Measurements from ENCODE around the gene ATXN1. TPM values are rescaled to one million over a fixed set of nuclear protein-coding genes. Genes with fewer than 3 reads are reported as not detected.

ATXN1 gene
- polyA plus RNA-seq, 1 donor (not counting 4 experiments of a cell fraction or from before 2014, with no cell fraction given), result 9.7 TPM

GRCh38 chr6:16570221-16570553 lies 191.1 kb downstream of the ATXN1 start:
- no peak overlapping the region for H2AFZ ChIP-seq (ENCODE audit: control insufficient read depth, low read length)
- no peak for FAIRE-seq
- H3K27me3 ChIP-seq (ENCODE audit: control insufficient read depth, extremely low read depth, insufficient read depth, low read length), result no peaks in the 10 kb centered on the region
- H3K9me1 ChIP-seq (ENCODE audit: control insufficient read depth, extremely low read depth, insufficient read depth, low read length), result peaks cover 2% of the 10 kb centered on the region
- H3K4me3 ChIP-seq (ENCODE audit: control insufficient read depth in 2 of 3, extremely low read depth in 1 of 3, insufficient read depth in 2 of 3, low read depth in 1 of 3, low read length in 3 of 3), result no peak overlapping the region
- H4K20me1 ChIP-seq (ENCODE audit: control insufficient read depth, extremely low read depth, insufficient read depth, low read length), result no peaks in the 10 kb centered on the region
- no peak for DNase-seq (ENCODE audit: low read depth, low spot score)
- dilution Hi-C loops (cut with MboI; ENCODE audit: extremely low pct_ligation_motif_present, low sequenced_read_pairs), result no loop called here
- TF ChIP-seq CTCF (optimal IDR thresholded peaks at IDR 0.05 in 1 of 3, IDR thresholded peaks at IDR 0.05 in 1 of 3, conservative IDR thresholded peaks at IDR 0.05 in 1 of 3; ENCODE audit: extremely low read depth in 1 of 3, insufficient read depth in 2 of 3, low read length in 3 of 3), result no peak
- no peak for TF ChIP-seq EZH2 (IDR thresholded peaks at IDR 0.05; ENCODE audit: low read length)
- H3K9me3 ChIP-seq (ENCODE audit: control insufficient read depth, low read depth, low read length), result no peaks in the 10 kb centered on the region
- H3K36me3 ChIP-seq (ENCODE audit: control insufficient read depth in 2 of 2, extremely low read depth in 1 of 2, insufficient read depth in 2 of 2, low read length in 2 of 2), result no peaks in the 10 kb centered on the region
- H3K4me1 ChIP-seq (ENCODE audit: control insufficient read depth, extremely low read depth, insufficient read depth, low read length), result no peaks in the 10 kb centered on the region
- H3K4me2 ChIP-seq (ENCODE audit: control insufficient read depth, extremely low read depth, insufficient read depth, low read depth, low read length), result no peak overlapping the region
- no peak overlapping the region for H3K27ac ChIP-seq (ENCODE audit: control insufficient read depth, insufficient read depth, low read length)
- no peaks in the 10 kb centered on the region for H3K79me2 ChIP-seq (ENCODE audit: control insufficient read depth, insufficient read depth, low read length)
- no peak overlapping the region for H3K9ac ChIP-seq (ENCODE audit: control insufficient read depth, extremely low read depth, insufficient read depth, low read length)

GRCh38 chr6:16568128-16568527 lies 193.1 kb downstream of the ATXN1 start:
- H3K27me3 ChIP-seq (ENCODE audit: control insufficient read depth, extremely low read depth, insufficient read depth, low read length), result no peaks in the 10 kb centered on the region
- no peak overlapping the region for H3K27ac ChIP-seq (ENCODE audit: control insufficient read depth, insufficient read depth, low read length)
- no peak overlapping the region for H3K4me2 ChIP-seq (ENCODE audit: control insufficient read depth, extremely low read depth, insufficient read depth, low read depth, low read length)
- peaks cover 2% of the 10 kb centered on the region for H3K9me1 ChIP-seq (ENCODE audit: control insufficient read depth, extremely low read depth, insufficient read depth, low read length)
- dilution Hi-C loops (cut with MboI; ENCODE audit: extremely low pct_ligation_motif_present, low sequenced_read_pairs), result no loop called here
- H3K36me3 ChIP-seq (ENCODE audit: control insufficient read depth in 2 of 2, extremely low read depth in 1 of 2, insufficient read depth in 2 of 2, low read length in 2 of 2), result no peaks in the 10 kb centered on the region
- TF ChIP-seq EZH2 (IDR thresholded peaks at IDR 0.05; ENCODE audit: low read length) (no peak), CTCF (optimal IDR thresholded peaks at IDR 0.05 in 1 of 3, IDR thresholded peaks at IDR 0.05 in 1 of 3, conservative IDR thresholded peaks at IDR 0.05 in 1 of 3; ENCODE audit: extremely low read depth in 1 of 3, insufficient read depth in 2 of 3, low read length in 3 of 3) (no peak)
- DNase-seq (ENCODE audit: low read depth, low spot score) (no peak), FAIRE-seq (no peak)
- H3K4me3 ChIP-seq (ENCODE audit: control insufficient read depth in 2 of 3, extremely low read depth in 1 of 3, insufficient read depth in 2 of 3, low read depth in 1 of 3, low read length in 3 of 3), result no peak overlapping the region
- no peaks in the 10 kb centered on the region for H4K20me1 ChIP-seq (ENCODE audit: control insufficient read depth, extremely low read depth, insufficient read depth, low read length)
- no peaks in the 10 kb centered on the region for H3K9me3 ChIP-seq (ENCODE audit: control insufficient read depth, low read depth, low read length)
- no peak overlapping the region for H2AFZ ChIP-seq (ENCODE audit: control insufficient read depth, low read length)
- H3K4me1 ChIP-seq (ENCODE audit: control insufficient read depth, extremely low read depth, insufficient read depth, low read length), result no peaks in the 10 kb centered on the region
- no peaks in the 10 kb centered on the region for H3K79me2 ChIP-seq (ENCODE audit: control insufficient read depth, insufficient read depth, low read length)
- no peak overlapping the region for H3K9ac ChIP-seq (ENCODE audit: control insufficient read depth, extremely low read depth, insufficient read depth, low read length)

Data from keratinocyte (primary cell).